Measurements from ENCODE around the gene GPX1.

GPX1 gene

DNA sequence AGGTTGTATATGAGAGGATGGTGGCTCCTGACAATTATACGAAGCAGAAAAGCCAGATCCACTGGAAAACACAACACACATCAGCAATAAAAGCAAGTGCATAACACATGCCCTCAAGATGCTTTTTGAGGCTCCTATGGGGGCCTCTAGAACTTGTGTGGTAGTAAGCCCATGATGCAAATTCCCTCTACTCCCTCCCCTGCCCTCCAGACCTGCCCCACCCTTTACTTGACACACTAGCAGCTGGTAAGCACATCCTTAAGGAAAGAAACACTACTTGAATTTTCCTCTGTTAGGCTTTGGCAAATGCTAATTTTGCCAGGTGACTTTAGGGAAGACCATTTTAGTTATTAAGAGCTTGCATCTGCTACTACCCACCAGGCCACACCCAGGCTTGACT, 47.5 kb downstream of the GPX1 start:
- no peak for FAIRE-seq
